Mesenchymal stem cell (in vitro differentiated cells and primary cell): ENCODE measurements around the gene MYL5.
"Not testable (repeated sequence)": the region's sequence is repeated elsewhere in the genome, so short reads cannot be mapped to it uniquely, and the experiment has no call there.

Source experiments
- DNase-seq: peaks from one replicate; pipeline ENCODE4 v3.0.0-alpha.2; 2013
- H2AFZ ChIP-seq: one replicate; pipeline ENCODE4 v1.6.1; 2013; ENCODE audit warnings: low read depth, mild to moderate bottlenecking, control low read depth, inconsistent platforms, low read length, moderate library complexity
- H2AK5ac ChIP-seq: 2 replicates; pipeline ENCODE4 v1.6.1; 2013; ENCODE audit warnings: low read length, moderate library complexity, mild to moderate bottlenecking, inconsistent platforms; ENCODE audit not compliant: severe bottlenecking
- H2BK120ac ChIP-seq: one replicate; pipeline ENCODE4 v1.6.1; 2013; ENCODE audit warnings: low read depth, mild to moderate bottlenecking, inconsistent platforms, low read length, moderate library complexity
- H2BK12ac ChIP-seq, 2 experiments: one replicate each; pipeline ENCODE4 v1.6.1; 2013; ENCODE audit warnings: inconsistent platforms in 2 of 2, low read length in 2 of 2, mild to moderate bottlenecking in 2 of 2, moderate library complexity in 2 of 2, control low read depth in 1 of 2
- H2BK15ac ChIP-seq: one replicate; pipeline ENCODE4 v1.6.1; 2013; ENCODE audit warnings: mild to moderate bottlenecking, low read depth, inconsistent platforms; ENCODE audit not compliant: poor library complexity, severe bottlenecking
- H2BK5ac ChIP-seq: 2 replicates; pipeline ENCODE4 v1.6.1; 2013; ENCODE audit warnings: low read depth, mild to moderate bottlenecking, low read length, control low read depth, inconsistent platforms; ENCODE audit not compliant: poor library complexity, severe bottlenecking
- H3K14ac ChIP-seq, 2 experiments: one replicate each; pipeline ENCODE4 v1.6.1; 2013; ENCODE audit warnings: inconsistent platforms in 2 of 2, low read length in 2 of 2, control low read depth in 1 of 2, mild to moderate bottlenecking in 1 of 2, moderate library complexity in 1 of 2
- H3K18ac ChIP-seq, 2 experiments: one replicate each; pipeline ENCODE4 v1.6.1; 2013; ENCODE audit warnings: inconsistent platforms in 2 of 2, low read length in 2 of 2, control low read depth in 1 of 2, low read depth in 1 of 2, mild to moderate bottlenecking in 1 of 2
- H3K23ac ChIP-seq, 2 experiments: one replicate each; pipeline ENCODE4 v1.6.1; 2013; ENCODE audit warnings: inconsistent platforms in 2 of 2, low read length in 2 of 2, mild to moderate bottlenecking in 2 of 2, moderate library complexity in 2 of 2, control low read depth in 1 of 2
- H3K27ac ChIP-seq: 2 replicates; pipeline ENCODE4 v1.5.1; 2013; ENCODE audit warnings: mild to moderate bottlenecking, moderate library complexity, low read length, control low read depth, inconsistent platforms; ENCODE audit not compliant: poor library complexity, severe bottlenecking
- H3K27me3 ChIP-seq, 2 experiments: 2 replicates each; pipeline versions ENCODE4 v1.6.1 to v1.7.0; 2013; ENCODE audit warnings: low read length in 2 of 2, mild to moderate bottlenecking in 2 of 2, moderate library complexity in 2 of 2, control low read depth in 1 of 2, inconsistent platforms in 1 of 2; ENCODE audit not compliant: control insufficient read depth in 1 of 2, insufficient read depth in 1 of 2
- H3K36me3 ChIP-seq, 2 experiments: 2 replicates each; pipeline versions ENCODE4 v1.6.1 to v1.7.0; 2013; ENCODE audit warnings: low read length in 2 of 2, control low read depth in 1 of 2, inconsistent platforms in 1 of 2, low read depth in 1 of 2, mild to moderate bottlenecking in 1 of 2; ENCODE audit not compliant: insufficient read depth in 2 of 2, control insufficient read depth in 1 of 2
- H3K4ac ChIP-seq, 2 experiments: one replicate each; pipeline ENCODE4 v1.6.1; 2013; ENCODE audit warnings: inconsistent platforms in 2 of 2, low read length in 2 of 2, mild to moderate bottlenecking in 2 of 2, moderate library complexity in 2 of 2, control low read depth in 1 of 2, low read depth in 1 of 2
- H3K4me1 ChIP-seq: 2 replicates; pipeline ENCODE4 v1.6.1; 2013; ENCODE audit warnings: low read depth, low read length, control low read depth; ENCODE audit not compliant: control insufficient read depth, insufficient read depth
- H3K4me2 ChIP-seq: 2 replicates; pipeline ENCODE4 v1.6.1; 2013; ENCODE audit warnings: low read length, mild to moderate bottlenecking, inconsistent platforms; ENCODE audit not compliant: poor library complexity, severe bottlenecking
- H3K4me3 ChIP-seq, 2 experiments: 2 replicates each; pipeline versions ENCODE4 v1.5.1 to v1.7.0; 2013; ENCODE audit warnings: low read length in 2 of 2, mild to moderate bottlenecking in 2 of 2, control low read depth in 1 of 2, low read depth in 1 of 2; ENCODE audit not compliant: insufficient read depth in 1 of 2
- H3K79me1 ChIP-seq: replicated peaks from 2 replicates; pipeline ENCODE4 v1.6.1; 2013; ENCODE audit warnings: mild to moderate bottlenecking, control low read depth, low read length, inconsistent platforms; ENCODE audit not compliant: poor library complexity, severe bottlenecking
- H3K9ac ChIP-seq: 2 replicates; pipeline ENCODE4 v1.7.0; 2013; ENCODE audit warnings: mild to moderate bottlenecking, low read length, moderate library complexity
- H3K9me3 ChIP-seq: 2 replicates; pipeline ENCODE4 v1.7.0; 2013; ENCODE audit warnings: mild to moderate bottlenecking, low read length; ENCODE audit not compliant: control insufficient read depth
- H4K8ac ChIP-seq: one replicate; pipeline ENCODE4 v1.6.1; 2013; ENCODE audit warnings: inconsistent platforms, mild to moderate bottlenecking, low read length, moderate library complexity
- H4K91ac ChIP-seq: one replicate; pipeline ENCODE4 v1.6.1; 2013; ENCODE audit warnings: mild to moderate bottlenecking, low read length, inconsistent platforms
- WGBS: methylation state at CpG from one replicate; pipeline ENCODE4 v1.1.7; 2013; ENCODE audit warnings: mixed read lengths; 5-methylcytosine and 5-hydroxymethylcytosine counted together

The MYL5 gene

DNA sequence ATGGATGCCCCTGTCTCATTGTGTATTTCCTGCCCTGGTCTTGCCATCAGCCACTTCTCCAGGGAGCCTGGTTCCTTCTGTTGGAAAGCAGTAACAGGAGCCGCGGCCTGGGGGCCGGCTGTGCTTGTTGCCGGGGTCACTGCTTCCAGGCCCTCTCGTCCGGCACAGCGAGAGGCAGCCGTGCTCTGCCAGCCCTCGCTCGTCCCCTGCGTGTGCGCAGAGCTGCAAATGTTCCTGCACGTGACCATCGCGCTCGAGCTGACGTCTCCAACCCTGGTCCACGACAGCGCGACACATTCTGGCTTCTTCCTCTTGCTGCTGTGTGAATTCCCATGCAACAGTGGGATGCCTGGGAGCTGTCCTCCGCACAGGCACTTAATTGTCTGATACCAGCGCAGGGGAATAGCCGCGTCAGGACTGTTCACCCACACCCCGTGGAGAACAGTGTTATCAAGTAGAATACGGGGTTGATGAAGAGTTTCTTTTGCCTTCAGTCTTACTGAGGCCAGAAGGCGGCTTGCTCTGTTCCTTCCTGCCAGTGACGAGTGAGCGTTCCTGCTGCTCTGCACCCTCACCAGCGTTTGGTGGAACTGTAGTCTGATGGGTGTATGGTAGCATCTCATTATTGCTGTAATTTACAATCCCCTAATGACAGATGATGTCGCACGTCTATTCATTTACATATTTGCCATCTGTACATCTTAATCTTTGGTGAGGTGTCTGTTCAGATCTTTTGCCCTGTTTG is 36.6 kb upstream of the MYL5 start:
- Histone ChIP-seq H2BK120ac (no peak overlapping the region), H4K91ac (no peak overlapping the region), H4K8ac (no peak overlapping the region), H3K4me2 (no peak overlapping the region), H3K4ac (no peak overlapping the region), H3K36me3 (no peaks in the 10 kb centered on the region), H3K27me3 (peaks cover 4 to 6% of the 10 kb centered on the region in 2 experiments), H3K79me1 (no peaks in the 10 kb centered on the region), H2BK5ac (no peak overlapping the region), H3K4me1 (peaks cover 1% of the 10 kb centered on the region), H3K27ac (no peak overlapping the region), H3K9me3 (peaks cover 3% of the 10 kb centered on the region), H3K9ac (no peak overlapping the region), H2BK12ac (no peak overlapping the region), H2BK15ac (no peak overlapping the region), H3K23ac (no peak overlapping the region), H3K14ac (no peak overlapping the region), H2AFZ (no peak overlapping the region), H3K4me3 (no peak overlapping the region), H2AK5ac (no peak overlapping the region), H3K18ac (no peak overlapping the region)
- no peak for DNase-seq
- 92% methylated on average over 31 of the region's 32 CpGs for WGBS

DNA sequence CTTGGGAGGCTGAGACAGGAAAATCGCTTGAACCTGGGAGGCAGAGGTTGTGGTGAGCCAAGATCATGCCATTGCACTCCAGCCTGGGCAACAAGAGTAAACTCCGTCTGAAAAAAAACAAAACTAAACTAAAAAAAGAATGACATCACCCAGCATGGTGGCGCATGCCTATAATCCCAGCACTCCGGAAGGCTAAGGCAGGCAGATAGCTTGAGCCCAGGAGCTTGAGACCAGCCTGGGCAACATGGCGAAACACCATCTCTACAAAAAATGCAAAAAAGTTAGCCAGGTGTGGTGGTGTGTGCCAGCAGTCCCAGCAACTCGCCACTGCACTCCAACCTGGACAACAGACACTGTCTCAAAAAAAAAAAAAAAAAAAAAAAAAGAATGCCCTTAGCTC is 32.0 kb upstream of the MYL5 start:
- not testable (repeated sequence) for H3K9me3 ChIP-seq, H2BK15ac ChIP-seq, H2BK12ac ChIP-seq, H3K4me3 ChIP-seq, DNase-seq, H4K8ac ChIP-seq, H3K4me2 ChIP-seq, H3K27ac ChIP-seq, H2AFZ ChIP-seq, H4K91ac ChIP-seq, H3K14ac ChIP-seq, H3K27me3 ChIP-seq, H2AK5ac ChIP-seq, H3K36me3 ChIP-seq, H3K4me1 ChIP-seq, H3K79me1 ChIP-seq, H3K18ac ChIP-seq, H2BK5ac ChIP-seq, H3K4ac ChIP-seq, H2BK120ac ChIP-seq, H3K23ac ChIP-seq, H3K9ac ChIP-seq
- WGBS, result 78% methylated on average over 4 of the region's 6 CpGs

DNA sequence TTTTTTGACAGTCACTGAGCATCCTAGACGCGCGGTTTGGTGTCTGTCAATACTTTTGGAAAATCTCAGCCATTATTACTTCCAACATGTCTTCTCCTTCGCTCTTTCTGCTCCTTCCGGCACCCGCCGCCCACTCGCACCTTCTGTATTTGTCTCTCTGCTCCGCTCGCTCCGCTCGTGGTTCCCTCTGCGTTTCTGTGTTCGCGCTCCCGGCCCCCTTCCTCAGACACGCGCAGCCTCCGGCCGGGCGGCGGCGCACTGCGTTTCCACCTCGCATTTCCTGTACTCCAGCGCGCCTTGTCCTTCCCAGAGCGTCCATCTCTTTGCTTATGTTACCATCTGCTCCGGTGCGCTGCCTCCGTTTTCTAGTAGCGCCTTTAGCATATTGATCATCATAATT is 27.9 kb upstream of the MYL5 start:
- no peak overlapping the region for H3K4me2 ChIP-seq

DNA sequence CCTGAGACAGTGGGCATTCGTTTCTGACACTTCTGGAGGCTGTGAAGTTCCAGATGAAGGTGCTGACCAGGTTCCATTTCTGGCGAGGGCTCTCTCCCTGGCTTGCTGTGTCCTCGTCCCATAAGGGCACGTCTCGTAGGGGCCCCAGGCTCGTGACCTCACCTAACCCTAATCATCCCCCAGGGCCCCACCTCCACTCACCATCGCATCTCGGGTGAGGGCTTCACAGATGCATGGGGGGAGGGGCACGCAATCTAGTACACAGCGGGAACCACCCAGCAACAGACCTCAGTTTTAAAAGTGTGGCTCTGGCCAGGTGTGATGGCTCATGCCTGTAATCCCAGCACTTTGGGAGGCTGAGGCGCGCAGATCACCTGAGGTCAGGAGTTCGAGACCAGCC is 26.9 kb upstream of the MYL5 start:
- no peaks in the 10 kb centered on the region for H3K36me3 ChIP-seq
- H3K9ac ChIP-seq, result no peak overlapping the region
- H3K14ac ChIP-seq, result no peak overlapping the region
- no peak overlapping the region for H2BK15ac ChIP-seq
- no peak overlapping the region for H4K91ac ChIP-seq
- H3K9me3 ChIP-seq, result no peaks in the 10 kb centered on the region
- H3K23ac ChIP-seq, result no peak overlapping the region
- H3K79me1 ChIP-seq, result no peaks in the 10 kb centered on the region
- H2BK12ac ChIP-seq, result no peak overlapping the region
- no peak overlapping the region for H2BK120ac ChIP-seq
- no peak overlapping the region for H4K8ac ChIP-seq
- H3K4me3 ChIP-seq, result no peak overlapping the region
- DNase-seq, result no peak
- 78% methylated on average over 13 of the region's 13 CpGs for WGBS
- no peak overlapping the region for H3K27ac ChIP-seq
- H2BK5ac ChIP-seq, result no peak overlapping the region
- no peak overlapping the region for H3K4me2 ChIP-seq
- peaks cover 0 to 37% of the 10 kb centered on the region in 2 experiments for H3K27me3 ChIP-seq
- no peak overlapping the region for H2AK5ac ChIP-seq
- H2AFZ ChIP-seq, result no peak overlapping the region
- H3K4ac ChIP-seq, result no peak overlapping the region
- H3K18ac ChIP-seq, result no peak overlapping the region
- H3K4me1 ChIP-seq, result no peaks in the 10 kb centered on the region

More for the DNA sequence above, 27.9 kb upstream of the MYL5 start:
- H3K23ac ChIP-seq, result no peak overlapping the region
- H3K27ac ChIP-seq, result no peak overlapping the region
- no peaks in the 10 kb centered on the region for H3K79me1 ChIP-seq
- no peak overlapping the region for H2AFZ ChIP-seq
- no peak for DNase-seq
- no peak overlapping the region for H2BK5ac ChIP-seq
- H2BK12ac ChIP-seq, result no peak overlapping the region
- no peak overlapping the region for H3K4ac ChIP-seq
- H3K9ac ChIP-seq, result no peak overlapping the region
- H3K14ac ChIP-seq, result no peak overlapping the region
- no peaks in the 10 kb centered on the region for H3K4me1 ChIP-seq
- H3K18ac ChIP-seq, result no peak overlapping the region
- no peaks in the 10 kb centered on the region for H3K9me3 ChIP-seq
- H3K36me3 ChIP-seq, result no peaks in the 10 kb centered on the region
- no peak overlapping the region for H2BK15ac ChIP-seq
- H4K8ac ChIP-seq, result no peak overlapping the region
- H2AK5ac ChIP-seq, result no peak overlapping the region
- peaks cover 0 to 33% of the 10 kb centered on the region in 2 experiments for H3K27me3 ChIP-seq
- 96% methylated on average over 32 of the region's 32 CpGs for WGBS
- no peak overlapping the region for H4K91ac ChIP-seq
- no peak overlapping the region for H3K4me3 ChIP-seq
- no peak overlapping the region for H2BK120ac ChIP-seq
